ENCODE data around the gene DOCK9. TPM values are rescaled to one million over a fixed set of nuclear protein-coding genes. Genes with fewer than 3 reads are reported as not detected.

The DOCK9 gene
- total RNA-seq, 1 experiment from 2014 or later, result 36.6 TPM

DNA sequence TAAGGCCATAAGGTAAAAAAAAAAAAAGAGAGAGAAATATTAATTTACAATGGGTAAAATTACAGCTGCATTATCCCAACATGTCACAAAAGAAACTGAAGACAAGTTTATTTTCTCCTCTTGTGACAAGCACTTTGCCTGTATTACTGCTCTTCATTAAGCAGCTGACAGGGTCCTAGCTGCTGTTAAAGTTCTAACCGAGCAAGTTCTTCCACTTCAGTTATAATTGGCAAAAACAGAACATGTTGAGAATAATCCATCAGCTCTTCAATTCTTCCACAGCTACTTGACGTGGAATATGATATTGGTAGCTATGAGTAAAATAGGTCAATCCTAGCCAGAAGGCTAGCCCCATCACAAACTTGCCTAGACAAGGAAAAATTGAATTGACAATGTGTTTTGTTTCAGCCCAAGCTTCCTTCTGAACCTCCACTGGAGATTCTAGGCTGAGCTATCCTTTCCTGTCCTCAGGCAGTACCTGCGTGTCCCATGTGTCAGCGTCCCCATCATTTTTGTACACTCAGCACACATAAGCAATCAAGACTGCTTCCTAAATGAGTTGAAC is 32.2 kb upstream of the DOCK9 start (continued):
- no peak for TF ChIP-seq STAT6 (CRISPR knock-in tag; conservative IDR thresholded peaks at IDR 0.05; ENCODE audit: low read depth)
- TF ChIP-seq OVOL2 (CRISPR knock-in tag; IDR thresholded peaks at IDR 0.05; ENCODE audit: borderline replicate concordance), result no peak
- TF ChIP-seq NFYB (CRISPR knock-in tag; conservative IDR thresholded peaks at IDR 0.05; ENCODE audit: low read depth), result no peak
- no peak for TF ChIP-seq ZNF512 (CRISPR knock-in tag; IDR thresholded peaks at IDR 0.05; ENCODE audit: borderline replicate concordance)
- TF ChIP-seq ESRRA (CRISPR knock-in tag; IDR thresholded peaks at IDR 0.05; ENCODE audit: borderline replicate concordance), result no peak
- no peak for TF ChIP-seq ZNF232 (CRISPR knock-in tag; IDR thresholded peaks at IDR 0.05)

DNA sequence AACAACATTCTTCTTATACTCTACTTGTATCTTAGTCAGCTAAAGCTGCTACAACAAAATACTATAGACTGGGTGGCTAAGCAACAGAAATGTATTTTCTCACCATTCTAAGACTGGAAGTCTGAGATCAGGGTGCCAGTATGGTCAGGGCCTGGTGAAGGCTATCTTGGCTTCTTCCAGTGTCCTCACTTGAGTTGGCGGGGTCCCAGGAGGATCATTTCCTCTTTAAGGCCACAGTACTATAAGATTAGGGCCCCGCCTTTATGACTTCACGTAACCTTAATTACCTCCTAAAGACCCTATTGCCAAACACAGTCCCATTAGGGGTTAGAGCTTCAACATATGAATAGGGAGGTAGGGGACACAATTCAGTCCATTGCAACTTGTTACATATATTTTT is 30.7 kb upstream of the DOCK9 start:
- no peak for DNase-seq (ENCODE audit: low spot score)
- ChIA-PET POLR2A (no interaction called here), CTCF (no interaction called here)
- TF ChIP-seq HMGXB4 (CRISPR knock-in tag; IDR thresholded peaks at IDR 0.05) (no peak), IRF2 (CRISPR knock-in tag; IDR thresholded peaks at IDR 0.05; ENCODE audit: borderline replicate concordance, low read depth) (no peak), STAT6 (CRISPR knock-in tag; conservative IDR thresholded peaks at IDR 0.05; ENCODE audit: low read depth) (no peak), JAZF1 (CRISPR knock-in tag; IDR thresholded peaks at IDR 0.05) (no peak), ZNF121 (CRISPR knock-in tag; IDR thresholded peaks at IDR 0.05) (no peak), MYBL2 (CRISPR knock-in tag; IDR thresholded peaks at IDR 0.05) (no peak), CREM (CRISPR knock-in tag; IDR thresholded peaks at IDR 0.05) (no peak)
- no peak overlapping the region for H3K27ac Mint-ChIP-seq
- no peaks in the 10 kb centered on the region for H3K36me3 Mint-ChIP-seq
- H3K4me1 Mint-ChIP-seq, result peaks cover 3% of the 10 kb centered on the region
- ATAC-seq, result no peak
- no peak overlapping the region for H3K4me3 Mint-ChIP-seq
- no peaks in the 10 kb centered on the region for H3K27me3 Mint-ChIP-seq (ENCODE audit: low read depth)
- no peaks in the 10 kb centered on the region for H3K9me3 Mint-ChIP-seq

DNA sequence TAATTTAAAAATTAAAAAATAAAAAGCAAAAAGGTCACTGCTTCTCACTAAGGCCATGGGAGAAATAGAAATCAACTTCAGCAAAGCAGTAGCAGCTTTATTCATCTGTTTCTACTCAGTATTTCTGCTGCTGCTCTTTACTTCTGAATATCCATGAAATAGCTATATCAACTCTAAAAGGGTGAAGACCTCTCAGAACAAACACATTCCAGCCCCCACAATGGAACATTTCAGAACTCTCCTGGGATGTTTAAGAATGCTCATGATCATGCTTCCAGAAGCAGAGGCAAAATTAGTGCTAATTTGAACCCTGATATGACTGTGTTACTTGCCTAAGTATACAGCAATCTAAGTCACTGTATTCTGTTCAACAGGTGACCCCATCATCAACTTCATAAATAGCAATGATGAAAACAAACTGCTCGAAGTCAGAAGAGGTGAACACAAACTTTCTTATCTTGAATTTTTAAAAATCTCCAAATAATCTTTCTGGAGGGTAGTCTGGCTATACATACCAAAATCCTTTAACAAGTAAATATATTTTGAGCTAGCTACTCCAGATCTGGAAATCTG is 29.6 kb upstream of the DOCK9 start:
- H3K27ac Mint-ChIP-seq, result no peak overlapping the region
- peaks cover 10% of the 10 kb centered on the region for H3K4me1 Mint-ChIP-seq
- no peaks in the 10 kb centered on the region for H3K27me3 Mint-ChIP-seq (ENCODE audit: low read depth)
- no peak for DNase-seq (ENCODE audit: low spot score)
- POLR2A ChIA-PET, result no interaction called here
- H3K36me3 Mint-ChIP-seq, result no peaks in the 10 kb centered on the region
- no peak for ATAC-seq
- H3K4me3 Mint-ChIP-seq, result no peak overlapping the region
- CTCF ChIA-PET, result interaction anchor here (1.0 kb wide), 1 partner anchor 167 kb away, joined by 3 read pairs; no protein-coding TSS in a partner anchor
- no peaks in the 10 kb centered on the region for H3K9me3 Mint-ChIP-seq
- TF ChIP-seq, protein P1, sequence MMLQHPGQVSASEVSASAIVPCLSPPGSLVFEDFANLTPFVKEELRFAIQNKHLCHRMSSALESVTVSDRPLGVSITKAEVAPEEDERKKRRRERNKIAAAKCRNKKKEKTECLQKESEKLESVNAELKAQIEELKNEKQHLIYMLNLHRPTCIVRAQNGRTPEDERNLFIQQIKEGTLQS (CRISPR knock-in tag; conservative IDR thresholded peaks at IDR 0.05), result no peak
- TF ChIP-seq, protein P2, sequence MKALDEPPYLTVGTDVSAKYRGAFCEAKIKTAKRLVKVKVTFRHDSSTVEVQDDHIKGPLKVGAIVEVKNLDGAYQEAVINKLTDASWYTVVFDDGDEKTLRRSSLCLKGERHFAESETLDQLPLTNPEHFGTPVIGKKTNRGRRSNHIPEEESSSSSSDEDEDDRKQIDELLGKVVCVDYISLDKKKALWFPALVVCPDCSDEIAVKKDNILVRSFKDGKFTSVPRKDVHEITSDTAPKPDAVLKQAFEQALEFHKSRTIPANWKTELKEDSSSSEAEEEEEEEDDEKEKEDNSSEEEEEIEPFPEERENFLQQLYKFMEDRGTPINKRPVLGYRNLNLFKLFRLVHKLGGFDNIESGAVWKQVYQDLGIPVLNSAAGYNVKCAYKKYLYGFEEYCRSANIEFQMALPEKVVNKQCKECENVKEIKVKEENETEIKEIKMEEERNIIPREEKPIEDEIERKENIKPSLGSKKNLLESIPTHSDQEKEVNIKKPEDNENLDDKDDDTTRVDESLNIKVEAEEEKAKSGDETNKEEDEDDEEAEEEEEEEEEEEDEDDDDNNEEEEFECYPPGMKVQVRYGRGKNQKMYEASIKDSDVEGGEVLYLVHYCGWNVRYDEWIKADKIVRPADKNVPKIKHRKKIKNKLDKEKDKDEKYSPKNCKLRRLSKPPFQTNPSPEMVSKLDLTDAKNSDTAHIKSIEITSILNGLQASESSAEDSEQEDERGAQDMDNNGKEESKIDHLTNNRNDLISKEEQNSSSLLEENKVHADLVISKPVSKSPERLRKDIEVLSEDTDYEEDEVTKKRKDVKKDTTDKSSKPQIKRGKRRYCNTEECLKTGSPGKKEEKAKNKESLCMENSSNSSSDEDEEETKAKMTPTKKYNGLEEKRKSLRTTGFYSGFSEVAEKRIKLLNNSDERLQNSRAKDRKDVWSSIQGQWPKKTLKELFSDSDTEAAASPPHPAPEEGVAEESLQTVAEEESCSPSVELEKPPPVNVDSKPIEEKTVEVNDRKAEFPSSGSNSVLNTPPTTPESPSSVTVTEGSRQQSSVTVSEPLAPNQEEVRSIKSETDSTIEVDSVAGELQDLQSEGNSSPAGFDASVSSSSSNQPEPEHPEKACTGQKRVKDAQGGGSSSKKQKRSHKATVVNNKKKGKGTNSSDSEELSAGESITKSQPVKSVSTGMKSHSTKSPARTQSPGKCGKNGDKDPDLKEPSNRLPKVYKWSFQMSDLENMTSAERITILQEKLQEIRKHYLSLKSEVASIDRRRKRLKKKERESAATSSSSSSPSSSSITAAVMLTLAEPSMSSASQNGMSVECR (CRISPR knock-in tag; IDR thresholded peaks at IDR 0.05; ENCODE audit: borderline replicate concordance), result no peak
- TF ChIP-seq PRRX2 (CRISPR knock-in tag; IDR thresholded peaks at IDR 0.05) (no peak), GRHL2 (CRISPR knock-in tag; IDR thresholded peaks at IDR 0.05; ENCODE audit: insufficient replicate concordance, severe bottlenecking) (no peak), RELA (CRISPR knock-in tag; IDR thresholded peaks at IDR 0.05; ENCODE audit: borderline replicate concordance) (no peak), ZNF671 (CRISPR knock-in tag; IDR thresholded peaks at IDR 0.05) (no peak), SMAD4 (CRISPR knock-in tag; IDR thresholded peaks at IDR 0.05) (no peak)

Data from WTC11 (cell line).